ENCODE data around the gene ZCCHC24.
"Not testable (repeated sequence)": the region's sequence is repeated elsewhere in the genome, so short reads cannot be mapped to it uniquely, and the experiment has no call there.

Gene ZCCHC24

GRCh38 chr10:79345241-79346011 lies 100.0 kb downstream of the ZCCHC24 start:
- DNase-seq (ENCODE audit: low read depth), result no peak

GRCh38 chr10:79344502-79345195 lies 100.8 kb downstream of the ZCCHC24 start:
- no peak for DNase-seq (ENCODE audit: low read depth)

GRCh38 chr10:79342811-79343561 lies 102.4 kb downstream of the ZCCHC24 start:
- no peak for DNase-seq (ENCODE audit: low read depth)

- DNase-seq (ENCODE audit: low read depth), result no peak
Observed at GRCh38 chr10:79342295-79342761, 103.1 kb downstream of the ZCCHC24 start.

GRCh38 chr10:79340646-79341244 lies 104.7 kb downstream of the ZCCHC24 start:
- DNase-seq (ENCODE audit: low read depth), result no peak

GRCh38 chr10:79339266-79339665 lies 106.2 kb downstream of the ZCCHC24 start:
- no peak for DNase-seq (ENCODE audit: low read depth)

- not testable (repeated sequence) for DNase-seq (ENCODE audit: low read depth)
Observed at GRCh38 chr10:79337783-79338469, 107.5 kb downstream of the ZCCHC24 start.

GRCh38 chr10:79336739-79337138 lies 108.7 kb downstream of the ZCCHC24 start:
- no peak for DNase-seq (ENCODE audit: low read depth)

GRCh38 chr10:79336276-79336675 lies 109.1 kb downstream of the ZCCHC24 start:
- no peak for DNase-seq (ENCODE audit: low read depth)

- DNase-seq (ENCODE audit: low read depth), result no peak
Observed at GRCh38 chr10:79335470-79336235, 109.8 kb downstream of the ZCCHC24 start.

GRCh38 chr10:79335094-79335469 lies 110.3 kb downstream of the ZCCHC24 start:
- DNase-seq (ENCODE audit: low read depth), result no peak

- DNase-seq (ENCODE audit: low read depth), result no peak
Observed at GRCh38 chr10:79334573-79334972, 110.9 kb downstream of the ZCCHC24 start.

- DNase-seq (ENCODE audit: low read depth), result no peak
Observed at GRCh38 chr10:79333513-79333912, 111.9 kb downstream of the ZCCHC24 start.

- DNase-seq (ENCODE audit: low read depth), result not testable (repeated sequence)
Observed at GRCh38 chr10:79332610-79333315, 112.7 kb downstream of the ZCCHC24 start.

Measured in activated gamma-delta T cell treated with anti-CD3 and anti-CD28 coated beads, Interleukin-2, amount 50 U/mL, for 16 hours (primary cell).